Spleen (tissue), 7 donors: ENCODE results near the gene KLK5.

Source experiments
- POLR2A ChIP-seq, 3 donors: fragments of 450-650 bp; IDR thresholded peaks; one replicate each; pipeline ENCODE4 v1.5.1; 2017; ENCODE audit warnings: antibody characterized with exemption in 3 of 3, mild to moderate bottlenecking in 1 of 3
- TF ChIP-seq, protein P1 (sequence below), 11 experiments: fragments of 200-600 bp in 7 of 11; fragments of 450-650 bp in 4 of 11; sonication (generic) in 4 of 11; IDR thresholded peaks in 8 of 11; conservative IDR thresholded peaks in 3 of 11; 1 replicate in 7 of 11; 2 replicates in 4 of 11; pipeline versions ENCODE4 v1.4.0 to v1.8.0; 2016 to 2021; ENCODE audit warnings: antibody characterized with exemption in 11 of 11, inconsistent platforms in 4 of 11, mild to moderate bottlenecking in 1 of 11
- donor health status: DM: no; HTN: no; CAD: no; lungs with moderate emphysema.
- donor health status: DM: no; HTN: no; CAD: no.
- donor health status: DM: no; HTN: no; CAD: no.

GRCh38 chr19:50932690-50933083, 20.2 kb downstream of the KLK5 start:
- TF ChIP-seq POLR2A (IDR thresholded peaks at IDR 0.05) = no peak
- TF ChIP-seq, protein P1, sequence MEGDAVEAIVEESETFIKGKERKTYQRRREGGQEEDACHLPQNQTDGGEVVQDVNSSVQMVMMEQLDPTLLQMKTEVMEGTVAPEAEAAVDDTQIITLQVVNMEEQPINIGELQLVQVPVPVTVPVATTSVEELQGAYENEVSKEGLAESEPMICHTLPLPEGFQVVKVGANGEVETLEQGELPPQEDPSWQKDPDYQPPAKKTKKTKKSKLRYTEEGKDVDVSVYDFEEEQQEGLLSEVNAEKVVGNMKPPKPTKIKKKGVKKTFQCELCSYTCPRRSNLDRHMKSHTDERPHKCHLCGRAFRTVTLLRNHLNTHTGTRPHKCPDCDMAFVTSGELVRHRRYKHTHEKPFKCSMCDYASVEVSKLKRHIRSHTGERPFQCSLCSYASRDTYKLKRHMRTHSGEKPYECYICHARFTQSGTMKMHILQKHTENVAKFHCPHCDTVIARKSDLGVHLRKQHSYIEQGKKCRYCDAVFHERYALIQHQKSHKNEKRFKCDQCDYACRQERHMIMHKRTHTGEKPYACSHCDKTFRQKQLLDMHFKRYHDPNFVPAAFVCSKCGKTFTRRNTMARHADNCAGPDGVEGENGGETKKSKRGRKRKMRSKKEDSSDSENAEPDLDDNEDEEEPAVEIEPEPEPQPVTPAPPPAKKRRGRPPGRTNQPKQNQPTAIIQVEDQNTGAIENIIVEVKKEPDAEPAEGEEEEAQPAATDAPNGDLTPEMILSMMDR (IDR thresholded peaks at IDR 0.05 in 8 of 11, conservative IDR thresholded peaks at IDR 0.05 in 3 of 11) = no peak
